Brain microvascular endothelial cell (primary cell): ENCODE data around the gene MPZL1.

Experiments
- DNase-seq: peaks from one replicate; pipeline ENCODE4 v3.0.0-alpha.2; 2020
- H3K27ac ChIP-seq: fragments of 250-450 bp; sonication (Bioruptor Pico); 2 replicates; pipeline ENCODE4 v1.5.1; 2020; ENCODE audit warnings: mild to moderate bottlenecking, moderate library complexity
- H3K27me3 ChIP-seq: fragments of 250-450 bp; sonication (Bioruptor Pico); replicated peaks from 2 replicates; pipeline ENCODE4 v1.5.1; 2020; ENCODE audit warnings: mild to moderate bottlenecking
- H3K36me3 ChIP-seq: fragments of 250-450 bp; sonication (Bioruptor Pico); replicated peaks from 2 replicates; pipeline ENCODE4 v1.5.1; 2020; ENCODE audit warnings: mild to moderate bottlenecking
- H3K4me3 ChIP-seq: 2 replicates; pipeline ENCODE4 v1.5.1; 2011; ENCODE audit warnings: low read depth, mild to moderate bottlenecking, control low read depth, low read length, moderate library complexity
- in situ Hi-C: cut with HindIII; loops from 2 replicates; pipeline ENCODE4 v1.10.0; 2017; ENCODE audit warnings: low sequenced_read_pairs, low pct_ligation_motif_present
- TF ChIP-seq, protein P1 (sequence below): IDR thresholded peaks from 2 replicates; pipeline ENCODE4 v1.5.1; 2011; ENCODE audit warnings: low read depth, mild to moderate bottlenecking, moderate library complexity, low read length, control low read depth, inconsistent platforms; ENCODE audit errors: missing control alignments

Gene MPZL1

DNA sequence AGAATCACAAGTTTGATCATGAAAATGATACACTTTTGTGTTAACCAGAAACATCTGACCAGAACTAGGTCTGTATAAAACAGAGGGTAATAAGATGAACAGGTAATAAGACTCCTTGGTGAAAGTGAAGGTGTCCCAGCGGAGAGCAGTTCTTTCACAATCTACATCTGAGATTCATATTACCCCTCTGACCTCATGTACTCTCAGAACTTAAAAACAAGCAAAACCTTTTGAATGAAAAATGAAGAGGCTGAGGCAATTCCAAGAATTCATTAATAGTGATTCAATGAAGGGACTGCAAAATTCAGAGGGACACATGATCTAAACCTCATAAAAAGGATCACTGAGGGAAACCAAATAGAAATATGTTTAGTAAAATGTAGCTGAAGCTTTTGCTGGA lies 10.9 kb upstream of the MPZL1 start:
- TF ChIP-seq, protein P1, sequence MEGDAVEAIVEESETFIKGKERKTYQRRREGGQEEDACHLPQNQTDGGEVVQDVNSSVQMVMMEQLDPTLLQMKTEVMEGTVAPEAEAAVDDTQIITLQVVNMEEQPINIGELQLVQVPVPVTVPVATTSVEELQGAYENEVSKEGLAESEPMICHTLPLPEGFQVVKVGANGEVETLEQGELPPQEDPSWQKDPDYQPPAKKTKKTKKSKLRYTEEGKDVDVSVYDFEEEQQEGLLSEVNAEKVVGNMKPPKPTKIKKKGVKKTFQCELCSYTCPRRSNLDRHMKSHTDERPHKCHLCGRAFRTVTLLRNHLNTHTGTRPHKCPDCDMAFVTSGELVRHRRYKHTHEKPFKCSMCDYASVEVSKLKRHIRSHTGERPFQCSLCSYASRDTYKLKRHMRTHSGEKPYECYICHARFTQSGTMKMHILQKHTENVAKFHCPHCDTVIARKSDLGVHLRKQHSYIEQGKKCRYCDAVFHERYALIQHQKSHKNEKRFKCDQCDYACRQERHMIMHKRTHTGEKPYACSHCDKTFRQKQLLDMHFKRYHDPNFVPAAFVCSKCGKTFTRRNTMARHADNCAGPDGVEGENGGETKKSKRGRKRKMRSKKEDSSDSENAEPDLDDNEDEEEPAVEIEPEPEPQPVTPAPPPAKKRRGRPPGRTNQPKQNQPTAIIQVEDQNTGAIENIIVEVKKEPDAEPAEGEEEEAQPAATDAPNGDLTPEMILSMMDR = no peak
- Histone ChIP-seq H3K4me3 (no peak overlapping the region), H3K27ac (no peak overlapping the region), H3K36me3 (no peaks in the 10 kb centered on the region), H3K27me3 (no peaks in the 10 kb centered on the region)
- no peak for DNase-seq
- in situ Hi-C loops = no loop called here

DNA sequence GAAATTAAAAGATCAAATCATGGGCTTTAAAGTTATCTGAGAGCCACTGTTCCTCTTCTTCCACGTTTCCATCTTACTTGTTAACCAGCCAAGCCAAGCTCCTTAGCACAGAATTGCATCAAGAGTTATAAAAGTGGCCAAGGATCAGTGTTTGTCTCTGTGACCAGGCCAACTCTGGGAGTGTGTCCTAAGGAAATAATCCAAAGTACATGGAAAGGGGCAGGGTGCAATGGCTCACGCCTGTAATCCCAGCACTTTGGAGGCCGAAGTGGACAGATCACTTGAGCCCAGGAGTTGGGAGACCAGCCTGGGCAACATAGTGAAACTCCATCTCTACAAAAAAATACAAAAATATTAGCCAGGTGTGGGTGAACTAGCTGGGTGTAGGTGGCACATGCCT lies 10.0 kb upstream of the MPZL1 start:
- no peak overlapping the region for H3K27ac ChIP-seq
- TF ChIP-seq, protein P1 = no peak
- no peak for DNase-seq
- no peaks in the 10 kb centered on the region for H3K27me3 ChIP-seq
- no peaks in the 10 kb centered on the region for H3K36me3 ChIP-seq
- in situ Hi-C loops = no loop called here
- no peak overlapping the region for H3K4me3 ChIP-seq

DNA sequence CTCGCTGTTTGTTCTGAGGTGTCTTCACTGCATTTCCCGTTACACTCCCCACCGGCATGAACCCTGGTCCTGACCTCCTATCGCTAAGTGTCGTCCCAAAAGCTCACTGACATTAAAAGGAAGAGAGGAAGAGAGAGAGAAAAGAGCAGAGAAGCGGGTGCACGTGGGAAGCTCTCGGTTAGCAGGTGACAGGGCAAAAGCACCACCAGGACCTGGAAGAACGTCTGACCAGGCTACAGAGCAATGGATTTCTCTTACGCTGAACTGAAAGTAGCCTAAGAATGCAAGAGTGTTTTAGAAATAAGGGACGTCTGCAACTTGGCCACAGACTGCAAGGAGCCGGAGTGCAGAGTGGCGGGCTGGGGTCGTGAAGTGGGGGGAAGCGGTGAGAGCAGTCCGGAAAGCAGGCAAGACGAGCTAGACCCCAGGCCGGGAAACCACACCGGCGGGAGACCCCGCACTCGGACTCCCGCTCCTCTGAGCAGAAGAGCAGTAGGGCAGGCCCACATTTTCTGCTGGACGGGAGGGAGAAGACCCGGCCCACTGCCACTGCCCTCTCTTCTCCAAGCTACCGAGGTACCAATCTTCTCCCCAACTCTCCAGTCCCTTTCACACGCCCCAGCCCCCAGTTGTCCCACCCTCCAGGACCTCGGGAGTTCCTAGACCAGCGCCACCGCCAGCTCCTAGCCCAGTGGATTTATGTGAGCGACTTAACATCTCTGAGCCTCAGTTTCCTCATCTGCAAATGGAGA lies 8.3 kb upstream of the MPZL1 start:
- H3K27me3 ChIP-seq = no peaks in the 10 kb centered on the region
- in situ Hi-C loops = no loop called here
- DNase-seq = no peak
- H3K27ac ChIP-seq = no peak overlapping the region
- no peaks in the 10 kb centered on the region for H3K36me3 ChIP-seq
- TF ChIP-seq, protein P1 = no peak
- H3K4me3 ChIP-seq = peak overlapping the region; percentile 95

DNA sequence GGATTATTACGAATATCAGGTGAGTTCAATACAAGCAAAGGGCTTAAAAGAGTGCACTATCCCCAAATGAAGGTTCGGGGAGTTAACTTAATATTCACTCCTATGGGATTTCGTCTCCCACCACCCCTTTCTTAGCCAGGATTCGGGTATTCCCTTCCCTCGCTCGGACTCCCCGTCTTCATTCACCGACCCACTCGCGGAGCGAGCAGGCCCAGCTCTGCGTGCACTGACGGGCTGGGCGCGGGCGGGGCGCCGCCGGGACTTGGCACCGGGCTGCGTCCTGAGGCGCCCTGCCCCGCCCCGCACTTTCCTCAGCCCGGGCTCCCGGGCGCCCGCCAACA lies 7.7 kb upstream of the MPZL1 start:
- in situ Hi-C loops = no loop called here
- DNase-seq = no peak
- TF ChIP-seq, protein P1 = no peak
- no peaks in the 10 kb centered on the region for H3K36me3 ChIP-seq
- no peaks in the 10 kb centered on the region for H3K27me3 ChIP-seq
- peak overlapping the region; percentile 81 for H3K27ac ChIP-seq
- peak overlapping the region; percentile 95 for H3K4me3 ChIP-seq

DNA sequence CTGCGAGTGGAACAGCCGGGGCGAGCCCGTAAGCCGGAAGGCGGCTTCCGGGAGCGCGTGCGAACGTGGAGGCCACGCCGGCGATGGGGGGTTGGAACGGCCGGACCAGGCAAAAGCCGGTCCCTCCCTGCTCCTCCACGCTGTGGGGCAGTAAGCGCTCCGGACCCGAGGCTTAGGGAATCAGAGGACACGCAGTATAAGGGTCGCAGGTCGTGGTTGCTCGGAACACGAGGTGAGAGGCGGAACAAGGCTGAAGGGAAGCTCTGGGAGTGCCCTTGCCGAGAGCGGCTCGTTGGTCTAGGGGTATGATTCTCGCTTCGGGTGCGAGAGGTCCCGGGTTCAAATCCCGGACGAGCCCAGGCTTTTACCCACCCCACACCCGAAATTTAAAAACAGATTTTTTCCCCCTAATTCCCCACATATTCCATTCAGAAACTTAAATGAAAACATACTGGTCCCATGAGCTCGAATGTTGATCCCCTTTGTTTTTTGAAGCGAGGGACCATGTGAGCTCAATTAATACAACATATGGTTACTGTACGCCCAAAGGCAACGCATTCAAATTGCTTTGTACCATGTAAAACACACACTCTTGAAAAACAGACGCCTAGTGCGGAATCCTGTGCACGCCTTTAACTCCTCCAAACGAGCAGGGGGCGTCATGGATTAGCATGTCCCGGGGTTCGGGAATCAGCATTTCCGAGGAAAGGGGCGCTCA lies 7.2 kb upstream of the MPZL1 start:
- Histone ChIP-seq H3K36me3 (no peaks in the 10 kb centered on the region), H3K27ac (peak overlapping the region; percentile 81), H3K27me3 (no peaks in the 10 kb centered on the region), H3K4me3 (peak overlapping the region; percentile 95)
- DNase-seq = peak; percentile 79
- TF ChIP-seq, protein P1 = peak; percentile 12
- in situ Hi-C loops = no loop called here
